SK-N-MC (cell line): Measurements from ENCODE around the gene CDC16.

ENCODE experiments used
- FOXP2 ChIP-seq: optimal IDR thresholded peaks from 2 replicates; pipeline ENCODE3; 2011; ENCODE audit warnings: mild to moderate bottlenecking, moderate library complexity; ENCODE audit not compliant: insufficient read depth; ENCODE audit errors: extremely low read length, control extremely low read depth
- POLR2AphosphoS5 ChIP-seq: IDR thresholded peaks from 2 replicates; pipeline ENCODE4 v1.6.1; 2012; ENCODE audit warnings: mild to moderate bottlenecking, low read depth, low read length, borderline replicate concordance

- TF ChIP-seq POLR2AphosphoS5 (no peak), FOXP2 (no peak)
Observed at GRCh38 chr13:114222461-114222968, 12.2 kb upstream of the CDC16 start.
